WTC11 (cell line): ENCODE measurements around the gene DGKG. TPM values are rescaled to one million over a fixed set of nuclear protein-coding genes. Genes with fewer than 3 reads are reported as not detected.
A peak's percentile ranks its signal among the peaks of the same experiment; 100 is the strongest.

Experiments
- ATAC-seq: fragments of 200-7000 bp; cut with Tn5 transposase; 2 replicates; pipeline ENCODE4 v1.10.0; 2021; ENCODE audit warnings: mild to moderate bottlenecking, moderate library complexity
- CTCF ChIA-PET: fragments of 300-600 bp; sonication (Branson Sonifier 250); formaldehyde crosslinking; loops from one replicate; lab custom pipeline; 2021; ENCODE audit warnings: antibody characterized with exemption; lab: Charles Lee
- POLR2A ChIA-PET: fragments of 350-600 bp; sonication (Branson Sonifier 250); formaldehyde crosslinking; loops from one replicate; lab custom pipeline; 2021; ENCODE audit warnings: antibody characterized with exemption; lab: Charles Lee
- DNase-seq: peaks from one replicate; pipeline ENCODE4 v3.0.0; 2021; ENCODE audit warnings: low spot score
- H3K27ac Mint-ChIP-seq: 2 replicates; pipeline ENCODE4 v1.8.0; 2021; ENCODE audit warnings: mixed read lengths
- H3K27me3 Mint-ChIP-seq: 2 replicates; pipeline ENCODE4 v1.8.0; 2021; ENCODE audit warnings: low read depth, mild to moderate bottlenecking, moderate library complexity, mixed read lengths
- H3K36me3 Mint-ChIP-seq: 2 replicates; pipeline ENCODE4 v1.8.0; 2021; ENCODE audit warnings: mixed read lengths
- H3K4me1 Mint-ChIP-seq: 2 replicates; pipeline ENCODE4 v1.8.0; 2022; ENCODE audit warnings: mixed read lengths
- H3K4me3 Mint-ChIP-seq: 2 replicates; pipeline ENCODE4 v1.8.0; 2021; ENCODE audit warnings: mild to moderate bottlenecking, moderate library complexity, mixed read lengths
- H3K9me3 Mint-ChIP-seq: 2 replicates; pipeline ENCODE4 v1.8.0; 2021; ENCODE audit warnings: mixed read lengths
- GTF2I ChIP-seq: fragments of 250-450 bp; sonication (Bioruptor Pico); conservative IDR thresholded peaks from 2 replicates; pipeline ENCODE4 v1.4.0; 2021; ENCODE audit warnings: mild to moderate bottlenecking
- JUN ChIP-seq: sonication (generic); formaldehyde crosslinking; IDR thresholded peaks from 2 replicates; pipeline ENCODE4 v1.8.0; 2023; ENCODE audit warnings: mild to moderate bottlenecking, missing genetic modification reagents
- MYBL2 ChIP-seq: sonication (generic); formaldehyde crosslinking; IDR thresholded peaks from 2 replicates; pipeline ENCODE4 v1.8.1; 2023; ENCODE audit warnings: mild to moderate bottlenecking, moderate library complexity, missing genetic modification reagents
- NFE2L1 ChIP-seq: sonication (generic); formaldehyde crosslinking; IDR thresholded peaks from 2 replicates; pipeline ENCODE4 v1.8.1; 2023; ENCODE audit warnings: missing genetic modification reagents
- SP1 ChIP-seq: sonication (generic); formaldehyde crosslinking; conservative IDR thresholded peaks from 2 replicates; pipeline ENCODE4 v1.8.1; 2022; ENCODE audit warnings: missing genetic modification reagents
- TCF7 ChIP-seq: sonication (generic); formaldehyde crosslinking; IDR thresholded peaks from 2 replicates; pipeline ENCODE4 v1.8.0; 2022; ENCODE audit warnings: mild to moderate bottlenecking, low read depth, missing genetic modification reagents, moderate library complexity
- TEAD1 ChIP-seq: sonication (generic); formaldehyde crosslinking; IDR thresholded peaks from 2 replicates; pipeline ENCODE4 v1.8.0; 2022; ENCODE audit warnings: mild to moderate bottlenecking, missing genetic modification reagents
- ZNF263 ChIP-seq: sonication (generic); formaldehyde crosslinking; IDR thresholded peaks from 2 replicates; pipeline ENCODE4 v1.8.1; 2022; ENCODE audit warnings: low read depth, mild to moderate bottlenecking, moderate library complexity, missing genetic modification reagents
- ZNF396 ChIP-seq: fragments of 250-450 bp; sonication (Bioruptor Pico); IDR thresholded peaks from 2 replicates; pipeline ENCODE4 v1.8.0; 2021; ENCODE audit warnings: mild to moderate bottlenecking, moderate library complexity, borderline replicate concordance
- ZNF423 ChIP-seq: fragments of 250-450 bp; sonication (Bioruptor Pico); IDR thresholded peaks from 2 replicates; pipeline ENCODE4 v2.1.2; 2022; ENCODE audit warnings: mild to moderate bottlenecking, moderate library complexity
- total RNA-seq: library from RNA; stranded (reverse); gene quantifications from 3 replicates; pipeline ENCODE4 v1.2.3, GENCODE V29; 2021
- TF ChIP-seq, protein P1 (sequence below): sonication (generic); formaldehyde crosslinking; conservative IDR thresholded peaks from 2 replicates; pipeline ENCODE4 v1.8.1; 2022; ENCODE audit warnings: mild to moderate bottlenecking, missing genetic modification reagents
- TF ChIP-seq, protein P2 (sequence below): fragments of 250-450 bp; sonication (Bioruptor Pico); IDR thresholded peaks from 2 replicates; pipeline ENCODE4 v1.8.0; 2021; ENCODE audit warnings: mild to moderate bottlenecking
- TF ChIP-seq, protein P3 (sequence below): sonication (generic); formaldehyde crosslinking; IDR thresholded peaks from 2 replicates; pipeline ENCODE4 v1.8.1; 2023; ENCODE audit warnings: mild to moderate bottlenecking, missing genetic modification reagents
- TF ChIP-seq, protein P4 (sequence below): sonication (generic); formaldehyde crosslinking; IDR thresholded peaks from 2 replicates; pipeline ENCODE4 v1.8.1; 2023; ENCODE audit warnings: mild to moderate bottlenecking, missing genetic modification reagents
- TF ChIP-seq, protein P5 (sequence below): sonication (generic); formaldehyde crosslinking; IDR thresholded peaks from 2 replicates; pipeline ENCODE4 v1.8.0; 2022; ENCODE audit warnings: mild to moderate bottlenecking, missing genetic modification reagents
- TF ChIP-seq, protein P6 (sequence below): sonication (generic); formaldehyde crosslinking; IDR thresholded peaks from 2 replicates; pipeline ENCODE4 v1.8.1; 2023; ENCODE audit warnings: mild to moderate bottlenecking, missing genetic modification reagents, borderline replicate concordance
- TF ChIP-seq, protein P7 (sequence below): sonication (generic); formaldehyde crosslinking; IDR thresholded peaks from 2 replicates; pipeline ENCODE4 v1.8.0; 2022; ENCODE audit warnings: mild to moderate bottlenecking, missing genetic modification reagents

DGKG gene
- total RNA-seq, 1 experiment from 2014 or later: 0.92 TPM

DNA sequence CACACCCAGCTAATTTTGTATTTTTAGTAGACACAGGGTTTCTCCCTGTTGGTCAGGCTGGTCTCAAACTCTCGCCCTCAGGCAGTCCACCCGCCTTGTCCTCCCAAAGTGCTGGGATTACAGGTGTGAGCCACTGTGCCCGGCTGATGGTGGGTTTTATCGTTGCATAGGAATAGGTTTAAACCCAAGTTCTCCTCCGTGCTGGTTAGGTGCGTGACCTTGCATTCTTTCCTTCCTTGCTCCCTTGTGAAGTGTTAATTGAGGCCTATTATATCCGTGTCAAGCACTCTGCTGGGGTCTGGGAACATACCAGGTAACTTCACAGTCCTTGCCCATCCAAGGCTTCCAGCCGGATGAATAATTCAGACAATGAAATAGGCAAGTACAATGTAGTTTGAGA, 233.9 kb downstream of the DGKG start:
- Mint-ChIP-seq H3K36me3 (no peaks in the 10 kb centered on the region), H3K27ac (peak overlapping the region; percentile 67), H3K27me3 (peaks cover 23% of the 10 kb centered on the region), H3K4me3 (no peak overlapping the region), H3K4me1 (peaks cover 56% of the 10 kb centered on the region), H3K9me3 (no peaks in the 10 kb centered on the region)
- ATAC-seq (peak; percentile 88), DNase-seq (peak; percentile 46)
- CTCF ChIA-PET: interaction anchor here (0.9 to 1.4 kb wide), 2 partner anchors 149 to 185 kb away, joined by 3 read pairs; no protein-coding TSS in a partner anchor
- TF ChIP-seq, protein P1, sequence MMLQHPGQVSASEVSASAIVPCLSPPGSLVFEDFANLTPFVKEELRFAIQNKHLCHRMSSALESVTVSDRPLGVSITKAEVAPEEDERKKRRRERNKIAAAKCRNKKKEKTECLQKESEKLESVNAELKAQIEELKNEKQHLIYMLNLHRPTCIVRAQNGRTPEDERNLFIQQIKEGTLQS: no peak
- TF ChIP-seq TEAD1 (CRISPR knock-in tag): peak; percentile 29; the same call in 1 of the 2 replicates
- TF ChIP-seq, all 79 proteins: peak for 1
- POLR2A ChIA-PET: no interaction called here

DNA sequence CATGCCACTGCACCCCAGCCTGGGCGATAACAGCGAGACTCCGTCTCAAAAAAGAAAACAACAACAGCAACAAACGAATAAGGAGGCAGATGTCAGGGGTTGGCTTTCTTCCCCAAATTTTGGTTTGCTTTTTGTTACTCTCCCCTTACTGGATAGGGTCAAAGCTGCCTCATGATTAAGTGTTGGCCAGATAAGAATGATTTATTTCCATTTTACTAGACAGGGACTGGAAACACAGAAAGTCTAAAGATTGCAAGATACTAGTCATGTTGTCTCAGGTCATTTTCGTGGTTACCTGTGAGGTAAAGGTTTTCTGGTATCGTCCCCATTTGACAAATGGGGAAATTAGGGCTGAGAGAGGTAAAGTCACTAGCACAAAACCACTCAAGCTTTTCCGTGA, 234.6 kb downstream of the DGKG start:
- H3K4me3 Mint-ChIP-seq: no peak overlapping the region
- ChIA-PET CTCF (interaction anchor here (0.9 to 1.5 kb wide), 4 partner anchors 132 to 184 kb away, joined by 3 to 4 read pairs (median 3); no protein-coding TSS in a partner anchor), POLR2A (interaction anchor here (1.0 kb wide), 1 partner anchor 44 kb away, joined by 3 read pairs; no protein-coding TSS in a partner anchor)
- H3K27me3 Mint-ChIP-seq: peaks cover 16% of the 10 kb centered on the region
- no peak for ATAC-seq
- H3K27ac Mint-ChIP-seq: no peak overlapping the region
- H3K36me3 Mint-ChIP-seq: no peaks in the 10 kb centered on the region
- DNase-seq: no peak
- peaks cover 63% of the 10 kb centered on the region for H3K4me1 Mint-ChIP-seq
- H3K9me3 Mint-ChIP-seq: no peaks in the 10 kb centered on the region
- TF ChIP-seq, protein P2, sequence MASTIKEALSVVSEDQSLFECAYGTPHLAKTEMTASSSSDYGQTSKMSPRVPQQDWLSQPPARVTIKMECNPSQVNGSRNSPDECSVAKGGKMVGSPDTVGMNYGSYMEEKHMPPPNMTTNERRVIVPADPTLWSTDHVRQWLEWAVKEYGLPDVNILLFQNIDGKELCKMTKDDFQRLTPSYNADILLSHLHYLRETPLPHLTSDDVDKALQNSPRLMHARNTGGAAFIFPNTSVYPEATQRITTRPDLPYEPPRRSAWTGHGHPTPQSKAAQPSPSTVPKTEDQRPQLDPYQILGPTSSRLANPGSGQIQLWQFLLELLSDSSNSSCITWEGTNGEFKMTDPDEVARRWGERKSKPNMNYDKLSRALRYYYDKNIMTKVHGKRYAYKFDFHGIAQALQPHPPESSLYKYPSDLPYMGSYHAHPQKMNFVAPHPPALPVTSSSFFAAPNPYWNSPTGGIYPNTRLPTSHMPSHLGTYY (CRISPR knock-in tag): no peak
- no peak for TF ChIP-seq ZNF263
- TF ChIP-seq GTF2I (CRISPR knock-in tag): no peak
- no peak for TF ChIP-seq JUN (CRISPR knock-in tag)
- TF ChIP-seq, protein P3, sequence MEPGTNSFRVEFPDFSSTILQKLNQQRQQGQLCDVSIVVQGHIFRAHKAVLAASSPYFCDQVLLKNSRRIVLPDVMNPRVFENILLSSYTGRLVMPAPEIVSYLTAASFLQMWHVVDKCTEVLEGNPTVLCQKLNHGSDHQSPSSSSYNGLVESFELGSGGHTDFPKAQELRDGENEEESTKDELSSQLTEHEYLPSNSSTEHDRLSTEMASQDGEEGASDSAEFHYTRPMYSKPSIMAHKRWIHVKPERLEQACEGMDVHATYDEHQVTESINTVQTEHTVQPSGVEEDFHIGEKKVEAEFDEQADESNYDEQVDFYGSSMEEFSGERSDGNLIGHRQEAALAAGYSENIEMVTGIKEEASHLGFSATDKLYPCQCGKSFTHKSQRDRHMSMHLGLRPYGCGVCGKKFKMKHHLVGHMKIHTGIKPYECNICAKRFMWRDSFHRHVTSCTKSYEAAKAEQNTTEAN (CRISPR knock-in tag): no peak
- TF ChIP-seq, protein P4, sequence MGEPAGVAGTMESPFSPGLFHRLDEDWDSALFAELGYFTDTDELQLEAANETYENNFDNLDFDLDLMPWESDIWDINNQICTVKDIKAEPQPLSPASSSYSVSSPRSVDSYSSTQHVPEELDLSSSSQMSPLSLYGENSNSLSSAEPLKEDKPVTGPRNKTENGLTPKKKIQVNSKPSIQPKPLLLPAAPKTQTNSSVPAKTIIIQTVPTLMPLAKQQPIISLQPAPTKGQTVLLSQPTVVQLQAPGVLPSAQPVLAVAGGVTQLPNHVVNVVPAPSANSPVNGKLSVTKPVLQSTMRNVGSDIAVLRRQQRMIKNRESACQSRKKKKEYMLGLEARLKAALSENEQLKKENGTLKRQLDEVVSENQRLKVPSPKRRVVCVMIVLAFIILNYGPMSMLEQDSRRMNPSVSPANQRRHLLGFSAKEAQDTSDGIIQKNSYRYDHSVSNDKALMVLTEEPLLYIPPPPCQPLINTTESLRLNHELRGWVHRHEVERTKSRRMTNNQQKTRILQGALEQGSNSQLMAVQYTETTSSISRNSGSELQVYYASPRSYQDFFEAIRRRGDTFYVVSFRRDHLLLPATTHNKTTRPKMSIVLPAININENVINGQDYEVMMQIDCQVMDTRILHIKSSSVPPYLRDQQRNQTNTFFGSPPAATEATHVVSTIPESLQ (CRISPR knock-in tag): no peak
- no peak for TF ChIP-seq NFE2L1 (CRISPR knock-in tag)
- no peak for TF ChIP-seq ZNF396 (CRISPR knock-in tag)
- no peak for TF ChIP-seq SP1 (CRISPR knock-in tag)
- TF ChIP-seq, protein P1: no peak
- TF ChIP-seq, protein P5, sequence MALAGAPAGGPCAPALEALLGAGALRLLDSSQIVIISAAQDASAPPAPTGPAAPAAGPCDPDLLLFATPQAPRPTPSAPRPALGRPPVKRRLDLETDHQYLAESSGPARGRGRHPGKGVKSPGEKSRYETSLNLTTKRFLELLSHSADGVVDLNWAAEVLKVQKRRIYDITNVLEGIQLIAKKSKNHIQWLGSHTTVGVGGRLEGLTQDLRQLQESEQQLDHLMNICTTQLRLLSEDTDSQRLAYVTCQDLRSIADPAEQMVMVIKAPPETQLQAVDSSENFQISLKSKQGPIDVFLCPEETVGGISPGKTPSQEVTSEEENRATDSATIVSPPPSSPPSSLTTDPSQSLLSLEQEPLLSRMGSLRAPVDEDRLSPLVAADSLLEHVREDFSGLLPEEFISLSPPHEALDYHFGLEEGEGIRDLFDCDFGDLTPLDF (CRISPR knock-in tag): no peak
- no peak for TF ChIP-seq TCF7 (CRISPR knock-in tag)
- TF ChIP-seq, protein P6, sequence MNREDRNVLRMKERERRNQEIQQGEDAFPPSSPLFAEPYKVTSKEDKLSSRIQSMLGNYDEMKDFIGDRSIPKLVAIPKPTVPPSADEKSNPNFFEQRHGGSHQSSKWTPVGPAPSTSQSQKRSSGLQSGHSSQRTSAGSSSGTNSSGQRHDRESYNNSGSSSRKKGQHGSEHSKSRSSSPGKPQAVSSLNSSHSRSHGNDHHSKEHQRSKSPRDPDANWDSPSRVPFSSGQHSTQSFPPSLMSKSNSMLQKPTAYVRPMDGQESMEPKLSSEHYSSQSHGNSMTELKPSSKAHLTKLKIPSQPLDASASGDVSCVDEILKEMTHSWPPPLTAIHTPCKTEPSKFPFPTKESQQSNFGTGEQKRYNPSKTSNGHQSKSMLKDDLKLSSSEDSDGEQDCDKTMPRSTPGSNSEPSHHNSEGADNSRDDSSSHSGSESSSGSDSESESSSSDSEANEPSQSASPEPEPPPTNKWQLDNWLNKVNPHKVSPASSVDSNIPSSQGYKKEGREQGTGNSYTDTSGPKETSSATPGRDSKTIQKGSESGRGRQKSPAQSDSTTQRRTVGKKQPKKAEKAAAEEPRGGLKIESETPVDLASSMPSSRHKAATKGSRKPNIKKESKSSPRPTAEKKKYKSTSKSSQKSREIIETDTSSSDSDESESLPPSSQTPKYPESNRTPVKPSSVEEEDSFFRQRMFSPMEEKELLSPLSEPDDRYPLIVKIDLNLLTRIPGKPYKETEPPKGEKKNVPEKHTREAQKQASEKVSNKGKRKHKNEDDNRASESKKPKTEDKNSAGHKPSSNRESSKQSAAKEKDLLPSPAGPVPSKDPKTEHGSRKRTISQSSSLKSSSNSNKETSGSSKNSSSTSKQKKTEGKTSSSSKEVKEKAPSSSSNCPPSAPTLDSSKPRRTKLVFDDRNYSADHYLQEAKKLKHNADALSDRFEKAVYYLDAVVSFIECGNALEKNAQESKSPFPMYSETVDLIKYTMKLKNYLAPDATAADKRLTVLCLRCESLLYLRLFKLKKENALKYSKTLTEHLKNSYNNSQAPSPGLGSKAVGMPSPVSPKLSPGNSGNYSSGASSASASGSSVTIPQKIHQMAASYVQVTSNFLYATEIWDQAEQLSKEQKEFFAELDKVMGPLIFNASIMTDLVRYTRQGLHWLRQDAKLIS (CRISPR knock-in tag): no peak
- TF ChIP-seq TEAD1 (CRISPR knock-in tag): no peak
- no peak for TF ChIP-seq ZNF423 (CRISPR knock-in tag)
- no peak for TF ChIP-seq MYBL2 (CRISPR knock-in tag)
- TF ChIP-seq, protein P7, sequence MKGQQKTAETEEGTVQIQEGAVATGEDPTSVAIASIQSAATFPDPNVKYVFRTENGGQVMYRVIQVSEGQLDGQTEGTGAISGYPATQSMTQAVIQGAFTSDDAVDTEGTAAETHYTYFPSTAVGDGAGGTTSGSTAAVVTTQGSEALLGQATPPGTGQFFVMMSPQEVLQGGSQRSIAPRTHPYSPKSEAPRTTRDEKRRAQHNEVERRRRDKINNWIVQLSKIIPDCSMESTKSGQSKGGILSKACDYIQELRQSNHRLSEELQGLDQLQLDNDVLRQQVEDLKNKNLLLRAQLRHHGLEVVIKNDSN (CRISPR knock-in tag): no peak
- TF ChIP-seq, all 79 proteins: peak for 0
